ENCODE measurements around the gene MET. TPM values are rescaled to one million over a fixed set of nuclear protein-coding genes. Genes with fewer than 3 reads are reported as not detected.

The MET gene
- total and polyA plus RNA-seq, 2 of the 8 experiments (the other 6 are each of a cell fraction or from before 2014, with no cell fraction given), result 3.5 to 12.9 TPM

DNA sequence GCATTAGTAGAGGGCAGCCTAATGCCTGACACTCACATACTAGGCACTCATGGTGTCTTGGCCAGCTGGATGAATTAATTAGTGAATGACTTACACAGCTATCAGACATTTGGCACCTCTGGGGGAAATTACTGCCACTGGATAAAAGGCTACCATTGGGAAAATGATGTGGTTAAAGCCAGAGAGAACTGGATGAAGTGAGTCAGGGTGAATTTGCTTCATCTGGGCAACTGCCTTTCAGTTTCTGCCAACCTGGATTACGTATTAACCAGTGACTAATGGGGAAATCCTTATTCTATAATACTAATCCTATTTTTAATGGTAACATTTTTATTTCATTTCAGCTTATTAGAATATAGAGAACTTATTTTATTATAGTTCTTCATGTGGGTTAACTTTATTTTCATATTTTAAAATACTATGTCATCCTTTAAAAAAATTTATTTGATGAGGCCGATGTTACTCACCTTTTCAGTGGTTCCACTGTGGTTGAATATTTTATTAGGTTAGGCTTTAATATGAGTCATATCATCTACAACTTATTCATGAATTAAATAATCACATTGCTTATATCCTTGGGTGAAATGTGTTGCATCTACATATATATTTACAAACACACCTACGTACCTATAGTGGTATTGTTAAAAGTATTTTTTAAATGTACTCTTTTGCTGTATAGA is 104.8 kb downstream of the MET start (continued):
- TF ChIP-seq, protein P1, sequence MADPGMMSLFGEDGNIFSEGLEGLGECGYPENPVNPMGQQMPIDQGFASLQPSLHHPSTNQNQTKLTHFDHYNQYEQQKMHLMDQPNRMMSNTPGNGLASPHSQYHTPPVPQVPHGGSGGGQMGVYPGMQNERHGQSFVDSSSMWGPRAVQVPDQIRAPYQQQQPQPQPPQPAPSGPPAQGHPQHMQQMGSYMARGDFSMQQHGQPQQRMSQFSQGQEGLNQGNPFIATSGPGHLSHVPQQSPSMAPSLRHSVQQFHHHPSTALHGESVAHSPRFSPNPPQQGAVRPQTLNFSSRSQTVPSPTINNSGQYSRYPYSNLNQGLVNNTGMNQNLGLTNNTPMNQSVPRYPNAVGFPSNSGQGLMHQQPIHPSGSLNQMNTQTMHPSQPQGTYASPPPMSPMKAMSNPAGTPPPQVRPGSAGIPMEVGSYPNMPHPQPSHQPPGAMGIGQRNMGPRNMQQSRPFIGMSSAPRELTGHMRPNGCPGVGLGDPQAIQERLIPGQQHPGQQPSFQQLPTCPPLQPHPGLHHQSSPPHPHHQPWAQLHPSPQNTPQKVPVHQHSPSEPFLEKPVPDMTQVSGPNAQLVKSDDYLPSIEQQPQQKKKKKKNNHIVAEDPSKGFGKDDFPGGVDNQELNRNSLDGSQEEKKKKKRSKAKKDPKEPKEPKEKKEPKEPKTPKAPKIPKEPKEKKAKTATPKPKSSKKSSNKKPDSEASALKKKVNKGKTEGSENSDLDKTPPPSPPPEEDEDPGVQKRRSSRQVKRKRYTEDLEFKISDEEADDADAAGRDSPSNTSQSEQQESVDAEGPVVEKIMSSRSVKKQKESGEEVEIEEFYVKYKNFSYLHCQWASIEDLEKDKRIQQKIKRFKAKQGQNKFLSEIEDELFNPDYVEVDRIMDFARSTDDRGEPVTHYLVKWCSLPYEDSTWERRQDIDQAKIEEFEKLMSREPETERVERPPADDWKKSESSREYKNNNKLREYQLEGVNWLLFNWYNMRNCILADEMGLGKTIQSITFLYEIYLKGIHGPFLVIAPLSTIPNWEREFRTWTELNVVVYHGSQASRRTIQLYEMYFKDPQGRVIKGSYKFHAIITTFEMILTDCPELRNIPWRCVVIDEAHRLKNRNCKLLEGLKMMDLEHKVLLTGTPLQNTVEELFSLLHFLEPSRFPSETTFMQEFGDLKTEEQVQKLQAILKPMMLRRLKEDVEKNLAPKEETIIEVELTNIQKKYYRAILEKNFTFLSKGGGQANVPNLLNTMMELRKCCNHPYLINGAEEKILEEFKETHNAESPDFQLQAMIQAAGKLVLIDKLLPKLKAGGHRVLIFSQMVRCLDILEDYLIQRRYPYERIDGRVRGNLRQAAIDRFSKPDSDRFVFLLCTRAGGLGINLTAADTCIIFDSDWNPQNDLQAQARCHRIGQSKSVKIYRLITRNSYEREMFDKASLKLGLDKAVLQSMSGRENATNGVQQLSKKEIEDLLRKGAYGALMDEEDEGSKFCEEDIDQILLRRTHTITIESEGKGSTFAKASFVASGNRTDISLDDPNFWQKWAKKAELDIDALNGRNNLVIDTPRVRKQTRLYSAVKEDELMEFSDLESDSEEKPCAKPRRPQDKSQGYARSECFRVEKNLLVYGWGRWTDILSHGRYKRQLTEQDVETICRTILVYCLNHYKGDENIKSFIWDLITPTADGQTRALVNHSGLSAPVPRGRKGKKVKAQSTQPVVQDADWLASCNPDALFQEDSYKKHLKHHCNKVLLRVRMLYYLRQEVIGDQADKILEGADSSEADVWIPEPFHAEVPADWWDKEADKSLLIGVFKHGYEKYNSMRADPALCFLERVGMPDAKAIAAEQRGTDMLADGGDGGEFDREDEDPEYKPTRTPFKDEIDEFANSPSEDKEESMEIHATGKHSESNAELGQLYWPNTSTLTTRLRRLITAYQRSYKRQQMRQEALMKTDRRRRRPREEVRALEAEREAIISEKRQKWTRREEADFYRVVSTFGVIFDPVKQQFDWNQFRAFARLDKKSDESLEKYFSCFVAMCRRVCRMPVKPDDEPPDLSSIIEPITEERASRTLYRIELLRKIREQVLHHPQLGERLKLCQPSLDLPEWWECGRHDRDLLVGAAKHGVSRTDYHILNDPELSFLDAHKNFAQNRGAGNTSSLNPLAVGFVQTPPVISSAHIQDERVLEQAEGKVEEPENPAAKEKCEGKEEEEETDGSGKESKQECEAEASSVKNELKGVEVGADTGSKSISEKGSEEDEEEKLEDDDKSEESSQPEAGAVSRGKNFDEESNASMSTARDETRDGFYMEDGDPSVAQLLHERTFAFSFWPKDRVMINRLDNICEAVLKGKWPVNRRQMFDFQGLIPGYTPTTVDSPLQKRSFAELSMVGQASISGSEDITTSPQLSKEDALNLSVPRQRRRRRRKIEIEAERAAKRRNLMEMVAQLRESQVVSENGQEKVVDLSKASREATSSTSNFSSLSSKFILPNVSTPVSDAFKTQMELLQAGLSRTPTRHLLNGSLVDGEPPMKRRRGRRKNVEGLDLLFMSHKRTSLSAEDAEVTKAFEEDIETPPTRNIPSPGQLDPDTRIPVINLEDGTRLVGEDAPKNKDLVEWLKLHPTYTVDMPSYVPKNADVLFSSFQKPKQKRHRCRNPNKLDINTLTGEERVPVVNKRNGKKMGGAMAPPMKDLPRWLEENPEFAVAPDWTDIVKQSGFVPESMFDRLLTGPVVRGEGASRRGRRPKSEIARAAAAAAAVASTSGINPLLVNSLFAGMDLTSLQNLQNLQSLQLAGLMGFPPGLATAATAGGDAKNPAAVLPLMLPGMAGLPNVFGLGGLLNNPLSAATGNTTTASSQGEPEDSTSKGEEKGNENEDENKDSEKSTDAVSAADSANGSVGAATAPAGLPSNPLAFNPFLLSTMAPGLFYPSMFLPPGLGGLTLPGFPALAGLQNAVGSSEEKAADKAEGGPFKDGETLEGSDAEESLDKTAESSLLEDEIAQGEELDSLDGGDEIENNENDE (IDR thresholded peaks at IDR 0.05; ENCODE audit: insufficient replicate concordance, low read length), result no peak
- TF ChIP-seq YY1 (IDR thresholded peaks at IDR 0.05; ENCODE audit: low read depth, low read length) (no peak), JUN (IDR thresholded peaks at IDR 0.05; ENCODE audit: low read depth, low read length) (no peak), BRCA1 (IDR thresholded peaks at IDR 0.05; ENCODE audit: low read depth, low read length) (no peak), HDAC2 (IDR thresholded peaks at IDR 0.05; ENCODE audit: borderline replicate concordance in 1 of 2, low read depth in 2 of 2, low read length in 2 of 2) (no peak), ASH2L (IDR thresholded peaks at IDR 0.05; ENCODE audit: low read length) (no peak), JUND (IDR thresholded peaks at IDR 0.05; ENCODE audit: low read length) (no peak)
- TF ChIP-seq, protein P2, sequence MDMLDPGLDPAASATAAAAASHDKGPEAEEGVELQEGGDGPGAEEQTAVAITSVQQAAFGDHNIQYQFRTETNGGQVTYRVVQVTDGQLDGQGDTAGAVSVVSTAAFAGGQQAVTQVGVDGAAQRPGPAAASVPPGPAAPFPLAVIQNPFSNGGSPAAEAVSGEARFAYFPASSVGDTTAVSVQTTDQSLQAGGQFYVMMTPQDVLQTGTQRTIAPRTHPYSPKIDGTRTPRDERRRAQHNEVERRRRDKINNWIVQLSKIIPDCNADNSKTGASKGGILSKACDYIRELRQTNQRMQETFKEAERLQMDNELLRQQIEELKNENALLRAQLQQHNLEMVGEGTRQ (IDR thresholded peaks at IDR 0.05; ENCODE audit: low read length), result no peak
